K562 (cell line): ENCODE results near the gene TYMP. TPM values are rescaled to one million over a fixed set of nuclear protein-coding genes. Genes with fewer than 3 reads are reported as not detected.

Source experiments
- FUS ChIP-seq: fragments of 200-400 bp; formaldehyde crosslinking; optimal IDR thresholded peaks from 2 replicates; pipeline ENCODE3; 2017; ENCODE audit warnings: low read depth, low read length
- GATA2 ChIP-seq: sonication (generic); formaldehyde crosslinking; IDR thresholded peaks from 2 replicates; pipeline ENCODE4 v1.4.0; 2020; ENCODE audit warnings: mild to moderate bottlenecking, missing genetic modification reagents
- HMG20B ChIP-seq: fragments of 250-450 bp; sonication (Bioruptor Pico); IDR thresholded peaks from 2 replicates; pipeline ENCODE4 v1.5.0; 2021; ENCODE audit warnings: mild to moderate bottlenecking
- L3MBTL2 ChIP-seq: fragments of 450-650 bp; IDR thresholded peaks from 2 replicates; pipeline ENCODE4 v1.6.1; 2016; ENCODE audit warnings: mild to moderate bottlenecking, moderate library complexity
- MAX ChIP-seq: sonication (generic); formaldehyde crosslinking; IDR thresholded peaks from 2 replicates; pipeline ENCODE4 v1.9.0; 2022; ENCODE audit warnings: mild to moderate bottlenecking, missing genetic modification reagents
- MTA2 ChIP-seq: fragments of 450-650 bp; IDR thresholded peaks from 2 replicates; pipeline ENCODE4 v1.6.1; 2016; ENCODE audit warnings: low read depth
- MTA3 ChIP-seq: fragments of 450-650 bp; formaldehyde crosslinking; IDR thresholded peaks from 2 replicates; pipeline ENCODE4 v1.6.1; 2017; ENCODE audit warnings: mild to moderate bottlenecking, borderline replicate concordance
- MYC ChIP-seq, 2 experiments: fragments of 250-450 bp in 1 of 2; sonication (Bioruptor Pico) in 1 of 2; IDR thresholded peaks; 2 replicates each; pipeline versions ENCODE4 v1.5.1 to v1.6.1; 2012 to 2021; ENCODE audit warnings: low read depth in 2 of 2, borderline replicate concordance in 1 of 2, improper control_type of control experiment in 1 of 2, low read length in 1 of 2, mild to moderate bottlenecking in 1 of 2, moderate library complexity in 1 of 2
- NR2C1 ChIP-seq, 2 experiments: fragments of 450-650 bp; IDR thresholded peaks; 2 replicates each; pipeline ENCODE4 v1.6.1; 2017; ENCODE audit warnings: mild to moderate bottlenecking in 2 of 2, antibody characterized with exemption in 1 of 2, inconsistent platforms in 1 of 2, missing compliant biosample characterization in 1 of 2, missing genetic modification characterization in 1 of 2
- NRF1 ChIP-seq, 2 experiments: fragments of 450-650 bp; IDR thresholded peaks in 1 of 2; conservative IDR thresholded peaks in 1 of 2; 2 replicates each; pipeline ENCODE4 v1.6.1; 2014; ENCODE audit warnings: mild to moderate bottlenecking in 2 of 2
- PHF8 ChIP-seq: fragments of 200-600 bp; sonication (generic); IDR thresholded peaks from 2 replicates; pipeline ENCODE4 v1.6.1; 2012; ENCODE audit warnings: mixed run types, mild to moderate bottlenecking, inconsistent platforms, low read length, moderate library complexity, borderline replicate concordance
- POLR2AphosphoS2 ChIP-seq: IDR thresholded peaks from 2 replicates; pipeline ENCODE4 v1.6.1; 2012; ENCODE audit warnings: low read length, improper control_type of control experiment
- POLR2AphosphoS5 ChIP-seq: IDR thresholded peaks from 2 replicates; pipeline ENCODE4 v1.6.1; 2011; ENCODE audit warnings: mild to moderate bottlenecking, low read depth, low read length, moderate library complexity; ENCODE audit not compliant: control insufficient read depth, insufficient read depth
- RB1 ChIP-seq: fragments of 450-650 bp; IDR thresholded peaks from 2 replicates; pipeline ENCODE4 v1.6.1; 2017; ENCODE audit warnings: low read depth, mild to moderate bottlenecking
- RBM25 ChIP-seq: fragments of 200-400 bp; formaldehyde crosslinking; IDR thresholded peaks from 2 replicates; pipeline ENCODE4 v1.6.1; 2018; ENCODE audit warnings: low read length, low read depth, moderate library complexity; ENCODE audit not compliant: severe bottlenecking
- SMAD4 ChIP-seq: fragments of 250-450 bp; sonication (Bioruptor Pico); conservative IDR thresholded peaks from 2 replicates; pipeline ENCODE4 v1.8.0; 2021; ENCODE audit warnings: inconsistent platforms, mild to moderate bottlenecking, moderate library complexity
- SMARCA5 ChIP-seq: fragments of 450-650 bp; IDR thresholded peaks from 2 replicates; pipeline ENCODE4 v1.6.1; 2016
- THAP7 ChIP-seq: fragments of 250-450 bp; sonication (Bioruptor Pico); IDR thresholded peaks from 2 replicates; pipeline ENCODE4 v1.5.0; 2021
- ZNF140 ChIP-seq: fragments of 250-450 bp; sonication (Bioruptor Pico); IDR thresholded peaks from 2 replicates; pipeline ENCODE4 v1.8.0; 2021; ENCODE audit warnings: moderate library complexity, mild to moderate bottlenecking, inconsistent platforms
- ZZZ3 ChIP-seq: fragments of 450-650 bp; IDR thresholded peaks from 2 replicates; pipeline ENCODE4 v1.6.1; 2016; ENCODE audit warnings: antibody characterized with exemption, mild to moderate bottlenecking, moderate library complexity
- polyA plus RNA-seq, 8 experiments: library from polyadenylated mRNA; depleted of rRNA in 4 of 8; stranded (reverse) in 5 of 8; unstranded in 3 of 8; fragments of >200 nt; fragmentation: Nextera tagmentation in 2 of 8; fragmentation: Illumina TruSeq in 1 of 8; extraction: Ambion mirVana in 2 of 8; extraction: Trizol in 1 of 8; gene quantifications; 2 replicates each; pipeline versions ENCODE4 v1.2.1 to v1.2.3, GENCODE V29; 2011 to 2014; ENCODE audit warnings: inconsistent platforms in 1 of 8, missing spikeins in 1 of 8
- total RNA-seq, 7 experiments: library from RNA; depleted of rRNA in 6 of 7; stranded (reverse); fragments of >200 nt in 6 of 7; fragmentation: Illumina TruSeq in 2 of 7; extraction: Trizol in 2 of 7; gene quantifications; 2 replicates each; pipeline versions ENCODE4 v1.2.1 to v1.2.3, GENCODE V29; 2011 to 2021; ENCODE audit warnings: low replicate concordance in 1 of 7
- TF ChIP-seq, protein P1 (sequence below), 2 experiments: IDR thresholded peaks; 2 replicates each; pipeline ENCODE4 v1.6.1; 2011; ENCODE audit warnings: borderline replicate concordance in 1 of 2, control low read depth in 1 of 2, low read depth in 1 of 2, low read length in 1 of 2, mild to moderate bottlenecking in 1 of 2, mixed read lengths in 1 of 2, moderate library complexity in 1 of 2; ENCODE audit not compliant: insufficient read depth in 1 of 2, insufficient read length in 1 of 2, poor library complexity in 1 of 2, severe bottlenecking in 1 of 2; ENCODE audit errors: extremely low read depth in 1 of 2
- TF ChIP-seq, protein P2 (sequence below), 2 experiments: fragments of 450-650 bp; IDR thresholded peaks; 2 replicates each; pipeline ENCODE4 v1.6.1; 2016

TYMP gene
- total and polyA plus RNA-seq, 9 of the 15 experiments (the other 6 are each of a cell fraction or from before 2014, with no cell fraction given): 0.03 to 4.0 (median 2.4) TPM; not detected in 4

DNA sequence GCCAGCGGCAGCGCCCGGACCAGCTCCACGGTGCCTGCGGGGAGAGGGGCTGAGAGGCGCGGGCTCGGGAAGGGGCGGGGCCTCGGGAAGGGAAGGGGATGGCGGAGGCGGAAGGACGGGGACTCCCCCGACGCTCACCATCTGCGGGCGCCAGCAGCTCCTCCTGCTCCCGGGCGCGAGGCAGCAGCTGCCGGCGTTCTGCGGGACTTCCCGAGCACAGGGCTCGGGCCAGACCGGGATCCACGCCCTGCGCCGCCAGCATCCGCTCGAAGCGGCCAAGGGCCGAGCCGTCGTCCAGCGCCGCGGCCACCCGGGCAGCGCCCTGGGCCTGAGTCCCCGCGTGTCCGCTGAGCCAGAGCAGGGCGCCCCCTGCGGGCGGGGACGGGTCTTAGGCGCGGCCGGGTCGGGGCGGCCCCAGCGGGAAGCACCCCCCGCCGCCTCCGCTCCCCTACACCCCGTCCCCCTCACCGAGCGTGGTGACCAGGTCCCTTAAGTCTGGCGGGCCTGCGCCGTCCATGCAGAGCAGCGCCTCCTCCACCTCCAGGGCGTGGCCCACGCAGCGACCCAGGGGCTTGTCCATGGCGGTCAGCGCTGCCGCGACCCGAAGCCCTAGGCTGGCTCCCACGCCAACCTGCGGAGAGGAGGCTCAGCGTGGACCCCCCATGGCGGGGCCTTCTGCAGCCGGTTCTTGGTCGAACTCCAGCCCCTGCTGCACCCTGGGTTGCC, 3.5 kb downstream of the TYMP start (continued):
- peak; percentile 9 for TF ChIP-seq RBM25
- TF ChIP-seq, protein P1, sequence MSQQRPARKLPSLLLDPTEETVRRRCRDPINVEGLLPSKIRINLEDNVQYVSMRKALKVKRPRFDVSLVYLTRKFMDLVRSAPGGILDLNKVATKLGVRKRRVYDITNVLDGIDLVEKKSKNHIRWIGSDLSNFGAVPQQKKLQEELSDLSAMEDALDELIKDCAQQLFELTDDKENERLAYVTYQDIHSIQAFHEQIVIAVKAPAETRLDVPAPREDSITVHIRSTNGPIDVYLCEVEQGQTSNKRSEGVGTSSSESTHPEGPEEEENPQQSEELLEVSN (IDR thresholded peaks at IDR 0.05; ENCODE audit: borderline replicate concordance in 1 of 2, extremely low read depth in 1 of 2, insufficient read depth in 1 of 2, insufficient read length in 1 of 2, low read depth in 1 of 2, low read length in 1 of 2, poor library complexity in 1 of 2, severe bottlenecking in 1 of 2): peak; percentile 70 to 79
- 0 out of 4 replicates have a peak, but pooled peaks of 1 of the 2 experiments have one; percentile 8 for TF ChIP-seq NRF1 (conservative IDR thresholded peaks at IDR 0.05 in 1 of 2, IDR thresholded peaks at IDR 0.05 in 1 of 2)
- peak; percentile 96 for TF ChIP-seq L3MBTL2
- TF ChIP-seq GATA2 (CRISPR knock-in tag): no peak
- no peak for TF ChIP-seq HMG20B (CRISPR knock-in tag)
- TF ChIP-seq POLR2AphosphoS2: no peak
- TF ChIP-seq MYC (IDR thresholded peaks at IDR 0.05; ENCODE audit: low read depth, low read length): peak; percentile 83
- no peak; the same call in 1 of the 2 replicates for TF ChIP-seq MYC (CRISPR knock-in tag; IDR thresholded peaks at IDR 0.05; ENCODE audit: borderline replicate concordance, low read depth)
- TF ChIP-seq PHF8: peak; percentile 60; the same call in 1 of the 2 replicates
- no peak for TF ChIP-seq MTA2
- peak; percentile 3 for TF ChIP-seq FUS
- no peak for TF ChIP-seq ZNF140 (CRISPR knock-in tag)
- TF ChIP-seq MTA3: peak; percentile 60; the same call in 1 of the 2 replicates
- TF ChIP-seq THAP7 (CRISPR knock-in tag): 0 out of 2 replicates have a peak, but pooled peaks have one; percentile 43
- TF ChIP-seq POLR2AphosphoS5: no peak
- TF ChIP-seq NR2C1 (IDR thresholded peaks at IDR 0.05): no peak
- peak; percentile 20; the same call in 1 of the 2 replicates for TF ChIP-seq NR2C1 (tag; IDR thresholded peaks at IDR 0.05)
- no peak; the same call in 1 of the 2 replicates for TF ChIP-seq MAX (CRISPR knock-in tag)
- TF ChIP-seq, protein P2, sequence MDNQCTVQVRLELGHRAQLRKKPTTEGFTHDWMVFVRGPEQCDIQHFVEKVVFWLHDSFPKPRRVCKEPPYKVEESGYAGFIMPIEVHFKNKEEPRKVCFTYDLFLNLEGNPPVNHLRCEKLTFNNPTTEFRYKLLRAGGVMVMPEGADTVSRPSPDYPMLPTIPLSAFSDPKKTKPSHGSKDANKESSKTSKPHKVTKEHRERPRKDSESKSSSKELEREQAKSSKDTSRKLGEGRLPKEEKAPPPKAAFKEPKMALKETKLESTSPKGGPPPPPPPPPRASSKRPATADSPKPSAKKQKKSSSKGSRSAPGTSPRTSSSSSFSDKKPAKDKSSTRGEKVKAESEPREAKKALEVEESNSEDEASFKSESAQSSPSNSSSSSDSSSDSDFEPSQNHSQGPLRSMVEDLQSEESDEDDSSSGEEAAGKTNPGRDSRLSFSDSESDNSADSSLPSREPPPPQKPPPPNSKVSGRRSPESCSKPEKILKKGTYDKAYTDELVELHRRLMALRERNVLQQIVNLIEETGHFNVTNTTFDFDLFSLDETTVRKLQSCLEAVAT (IDR thresholded peaks at IDR 0.05): no peak
- no peak for TF ChIP-seq SMARCA5
- TF ChIP-seq ZZZ3: no peak
- TF ChIP-seq SMAD4: peak; percentile 49; the same call in 1 of the 2 replicates
- TF ChIP-seq RB1: peak; percentile 46; the same call in 1 of the 2 replicates
